ENCODE results near the gene FAM43A. TPM values are rescaled to one million over a fixed set of nuclear protein-coding genes. Genes with fewer than 3 reads are reported as not detected.

FAM43A gene
- total and polyA plus RNA-seq, 10 of the 15 experiments (the other 5 are each of a cell fraction or from before 2014, with no cell fraction given) = 0.27 to 5.0 (median 1.1) TPM

GRCh38 chr3:194725346-194725745, 39.7 kb downstream of the FAM43A start (continued):
- no peak for TF ChIP-seq PRDM15 (CRISPR knock-in tag; IDR thresholded peaks at IDR 0.05)
- TF ChIP-seq MTA3 (IDR thresholded peaks at IDR 0.05; ENCODE audit: borderline replicate concordance, low read length) = no peak

- DNase-seq (ENCODE audit: low read depth, low spot score) (no peak), ATAC-seq (no peak), FAIRE-seq (no peak)
- H4K20me1 ChIP-seq (ENCODE audit: control insufficient read depth, insufficient read depth) = no peaks in the 10 kb centered on the region
- H3K9me3 ChIP-seq (replicated peaks; ENCODE audit: control insufficient read depth, insufficient read depth, low read length) = no peaks in the 10 kb centered on the region
- ChIA-PET CTCF (no interaction called here), SMC1A (ENCODE audit: uncharacterized antibody, unreplicated experiment) (no interaction called here), POLR2A (interaction anchor here (0.5 kb wide), 1 partner anchor 785 kb away, joined by 3 read pairs; no protein-coding TSS in a partner anchor), RAD21 (ENCODE audit: unreplicated experiment) (no interaction called here)
- intact Hi-C loops (cut with micrococcal nuclease; ENCODE audit: unreplicated experiment) = no loop called here
- H3K4me1 ChIP-seq (ENCODE audit: control insufficient read depth, insufficient read depth, low read length) = no peaks in the 10 kb centered on the region
- no peak overlapping the region for H3K9ac ChIP-seq (ENCODE audit: control insufficient read depth, insufficient read depth, low read length)
- H3K4me3 ChIP-seq = no peak overlapping the region
- no peaks in the 10 kb centered on the region for H3K79me2 ChIP-seq (ENCODE audit: control insufficient read depth, insufficient read depth, low read length)
- peaks cover 2% of the 10 kb centered on the region in 2 experiments; a peak in 1 of 4 replicates for H3K27me3 ChIP-seq (replicated peaks in 1 of 2; ENCODE audit: control insufficient read depth in 2 of 2, insufficient read depth in 2 of 2, low read length in 1 of 2)
- no peak for TF ChIP-seq FOXM1 (IDR thresholded peaks at IDR 0.05; ENCODE audit: low read depth, low read length)
- no peak for TF ChIP-seq STAT1 (conservative IDR thresholded peaks at IDR 0.05)
- TF ChIP-seq CUX1 (IDR thresholded peaks at IDR 0.05; ENCODE audit: insufficient replicate concordance, low read depth, low read length) = no peak
- no peak for TF ChIP-seq HDAC2 (IDR thresholded peaks at IDR 0.05)
- no TSS peak for BruUV-seq (replicated peaks)
- no peak overlapping the region for H3K27ac ChIP-seq (ENCODE audit: control insufficient read depth, insufficient read depth)
- no peaks in the 10 kb centered on the region for H3K36me3 ChIP-seq (ENCODE audit: control insufficient read depth in 2 of 2, insufficient read depth in 2 of 2, low read length in 1 of 2)
- in situ Hi-C loops (cut with MboI) = no loop called here
- H2AFZ ChIP-seq (ENCODE audit: control insufficient read depth, low read depth, low read length) = no peak overlapping the region
- no peak overlapping the region for H3K4me2 ChIP-seq (ENCODE audit: control insufficient read depth, insufficient read depth)
- WGBS (ENCODE audit: insufficient coverage, insufficient replicate concordance, low lambda C conversion rate, missing lambda C conversion rate) = 42% methylated on average over 11 of the region's 11 CpGs
Measured at GRCh38 chr3:194727435-194728128, 41.9 kb downstream of the FAM43A start.

Data from GM12878 (cell line).